ENCODE results near the gene CFAP221. TPM values are rescaled to one million over a fixed set of nuclear protein-coding genes. Genes with fewer than 3 reads are reported as not detected.

Gene CFAP221
- polyA plus RNA-seq, 1 experiment, result 0.12 TPM

DNA sequence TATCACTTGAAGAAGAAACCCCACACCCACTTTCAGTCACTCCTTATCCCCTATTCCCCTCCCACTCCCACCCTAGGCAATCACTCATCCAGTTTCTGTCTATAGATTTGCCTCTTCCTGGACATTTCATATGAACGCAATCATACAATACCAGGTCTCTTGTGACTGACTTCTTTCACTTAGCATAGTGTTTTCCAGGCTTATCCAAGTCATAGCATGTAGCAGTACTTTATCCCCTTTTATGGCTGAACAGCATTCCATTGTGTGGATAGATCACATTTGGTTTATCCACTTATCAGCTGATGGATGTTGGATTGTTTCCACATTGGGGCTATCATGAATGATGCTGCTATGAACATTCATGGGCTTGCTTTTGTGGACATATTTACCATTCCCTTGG lies 6.6 kb downstream of the CFAP221 start:
- Histone ChIP-seq H3K36me3 (ENCODE audit: control insufficient read depth, insufficient read depth, low read length) (no peaks in the 10 kb centered on the region), H3K4me3 (ENCODE audit: low read depth, low read length) (no peak overlapping the region), H3K27me3 (ENCODE audit: control insufficient read depth, insufficient read depth, low read length) (peaks cover under 1% of the 10 kb centered on the region; the same call in 1 of the 2 replicates)
- no peak for DNase-seq (ENCODE audit: low read depth)
- TF ChIP-seq, protein P1, sequence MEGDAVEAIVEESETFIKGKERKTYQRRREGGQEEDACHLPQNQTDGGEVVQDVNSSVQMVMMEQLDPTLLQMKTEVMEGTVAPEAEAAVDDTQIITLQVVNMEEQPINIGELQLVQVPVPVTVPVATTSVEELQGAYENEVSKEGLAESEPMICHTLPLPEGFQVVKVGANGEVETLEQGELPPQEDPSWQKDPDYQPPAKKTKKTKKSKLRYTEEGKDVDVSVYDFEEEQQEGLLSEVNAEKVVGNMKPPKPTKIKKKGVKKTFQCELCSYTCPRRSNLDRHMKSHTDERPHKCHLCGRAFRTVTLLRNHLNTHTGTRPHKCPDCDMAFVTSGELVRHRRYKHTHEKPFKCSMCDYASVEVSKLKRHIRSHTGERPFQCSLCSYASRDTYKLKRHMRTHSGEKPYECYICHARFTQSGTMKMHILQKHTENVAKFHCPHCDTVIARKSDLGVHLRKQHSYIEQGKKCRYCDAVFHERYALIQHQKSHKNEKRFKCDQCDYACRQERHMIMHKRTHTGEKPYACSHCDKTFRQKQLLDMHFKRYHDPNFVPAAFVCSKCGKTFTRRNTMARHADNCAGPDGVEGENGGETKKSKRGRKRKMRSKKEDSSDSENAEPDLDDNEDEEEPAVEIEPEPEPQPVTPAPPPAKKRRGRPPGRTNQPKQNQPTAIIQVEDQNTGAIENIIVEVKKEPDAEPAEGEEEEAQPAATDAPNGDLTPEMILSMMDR (IDR thresholded peaks at IDR 0.05; ENCODE audit: insufficient read depth, low read depth, low read length), result no peak
- ChIA-PET CTCF (no interaction called here), POLR2A (no interaction called here)

DNA sequence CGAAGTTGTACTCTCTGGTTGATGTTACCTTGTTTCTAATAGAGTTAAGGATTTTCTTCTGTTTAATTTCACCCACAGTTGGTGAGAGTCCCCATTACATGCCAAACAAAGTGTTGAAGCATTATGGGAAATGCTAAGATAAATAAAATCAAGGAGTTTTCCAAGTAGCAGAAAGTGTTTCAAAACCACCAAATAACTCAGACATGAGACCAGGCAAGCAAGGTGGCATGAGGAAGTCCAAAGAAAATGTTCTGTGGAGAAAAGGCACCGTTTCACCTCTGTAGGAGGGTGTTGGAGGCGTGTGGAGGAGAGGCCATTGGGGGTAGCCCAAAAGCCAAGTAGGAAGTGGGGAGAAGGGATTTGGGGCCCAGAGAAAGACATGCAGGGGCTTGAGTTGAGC lies 8.7 kb downstream of the CFAP221 start:
- POLR2A ChIA-PET, result no interaction called here
- no peaks in the 10 kb centered on the region; the same call in 1 of the 2 replicates for H3K27me3 ChIP-seq (ENCODE audit: control insufficient read depth, insufficient read depth, low read length)
- DNase-seq (ENCODE audit: low read depth), result no peak
- H3K4me3 ChIP-seq (ENCODE audit: low read depth, low read length), result no peak overlapping the region
- CTCF ChIA-PET, result no interaction called here
- no peaks in the 10 kb centered on the region for H3K36me3 ChIP-seq (ENCODE audit: control insufficient read depth, insufficient read depth, low read length)
- TF ChIP-seq, protein P1 (IDR thresholded peaks at IDR 0.05; ENCODE audit: insufficient read depth, low read depth, low read length), result no peak

DNA sequence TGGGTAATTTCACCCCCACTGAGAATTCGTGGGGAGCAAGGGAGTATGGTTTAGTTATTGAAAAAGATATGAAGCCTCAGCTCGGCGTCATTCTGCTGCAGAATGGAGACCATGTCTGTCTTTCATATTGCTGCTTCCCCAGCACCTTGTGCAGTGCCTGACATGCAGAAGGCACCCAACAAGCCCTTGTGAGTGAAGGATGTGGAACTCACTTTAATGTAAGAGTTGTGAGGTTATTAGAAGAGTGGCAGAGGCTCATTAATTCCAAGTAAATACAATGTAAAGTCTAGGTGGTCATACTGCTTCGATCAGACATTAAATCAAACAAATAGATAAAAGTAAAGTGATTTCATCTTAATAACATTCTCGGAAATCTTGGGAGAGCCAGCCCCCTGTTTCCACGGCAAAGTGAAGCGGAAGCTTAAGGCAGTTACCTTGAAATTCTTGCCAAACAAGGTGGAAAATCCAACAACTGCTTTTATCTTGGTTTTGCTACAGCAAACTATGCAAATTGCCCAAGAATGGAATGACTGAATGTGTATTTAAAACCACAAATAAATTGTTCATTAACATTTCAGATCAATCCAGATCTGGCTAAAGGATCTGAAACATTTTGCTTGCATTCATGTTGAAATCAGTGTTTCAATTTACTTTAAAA lies 9.6 kb downstream of the CFAP221 start:
- POLR2A ChIA-PET, result no interaction called here
- peaks cover under 1% of the 10 kb centered on the region; the same call in 1 of the 2 replicates for H3K27me3 ChIP-seq (ENCODE audit: control insufficient read depth, insufficient read depth, low read length)
- H3K4me3 ChIP-seq (ENCODE audit: low read depth, low read length), result no peak overlapping the region

DNA sequence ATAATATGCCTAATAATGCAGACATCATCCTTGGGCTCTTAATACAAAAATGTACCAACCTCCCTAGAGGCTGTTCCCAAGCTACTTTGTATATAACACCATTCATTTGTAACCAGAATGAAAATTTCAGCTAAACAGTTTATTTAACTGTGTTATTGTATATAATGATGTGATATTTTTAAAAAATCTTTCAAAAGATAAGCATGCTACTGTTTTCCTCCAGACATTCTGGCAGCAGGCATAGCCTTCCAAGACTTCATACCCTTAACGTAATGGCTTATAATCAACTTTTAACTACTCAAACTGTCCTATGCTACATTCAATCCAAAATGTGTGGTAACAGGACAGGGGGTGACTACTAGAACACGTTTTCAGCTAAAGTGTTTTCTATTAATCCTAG lies 21.2 kb downstream of the CFAP221 start:
- TF ChIP-seq, protein P1 (IDR thresholded peaks at IDR 0.05; ENCODE audit: insufficient read depth, low read depth, low read length), result no peak
- H3K4me3 ChIP-seq (ENCODE audit: low read depth, low read length), result no peak overlapping the region
- H3K36me3 ChIP-seq (ENCODE audit: control insufficient read depth, insufficient read depth, low read length), result no peaks in the 10 kb centered on the region
- ChIA-PET CTCF (no interaction called here), POLR2A (no interaction called here)
- no peaks in the 10 kb centered on the region for H3K27me3 ChIP-seq (ENCODE audit: control insufficient read depth, insufficient read depth, low read length)
- DNase-seq (ENCODE audit: low read depth), result no peak

More for the DNA sequence above, 9.6 kb downstream of the CFAP221 start:
- TF ChIP-seq, protein P1 (IDR thresholded peaks at IDR 0.05; ENCODE audit: insufficient read depth, low read depth, low read length), result no peak
- DNase-seq (ENCODE audit: low read depth), result no peak
- H3K36me3 ChIP-seq (ENCODE audit: control insufficient read depth, insufficient read depth, low read length), result no peaks in the 10 kb centered on the region
- CTCF ChIA-PET, result no interaction called here

DNA sequence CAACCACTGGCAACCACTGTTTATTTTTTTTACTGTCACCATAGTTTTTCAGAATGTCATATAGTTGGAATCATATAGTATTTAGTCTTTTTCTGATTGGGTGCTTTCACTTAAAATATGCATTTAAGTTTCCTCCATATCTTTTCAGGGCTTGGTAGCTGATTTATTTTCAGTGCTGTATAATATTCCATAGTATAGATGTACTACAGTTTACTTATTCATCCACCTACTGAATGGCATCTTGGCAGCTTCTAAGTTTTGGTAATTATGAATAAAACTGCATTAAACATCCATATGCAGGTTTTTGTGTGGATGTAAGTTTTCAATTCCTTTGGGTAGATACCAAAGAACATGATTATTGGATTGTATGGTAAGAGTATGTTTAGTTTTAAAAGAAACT lies 23.0 kb downstream of the CFAP221 start:
- Histone ChIP-seq H3K36me3 (ENCODE audit: control insufficient read depth, insufficient read depth, low read length) (no peaks in the 10 kb centered on the region), H3K27me3 (ENCODE audit: control insufficient read depth, insufficient read depth, low read length) (no peaks in the 10 kb centered on the region), H3K4me3 (ENCODE audit: low read depth, low read length) (no peak overlapping the region)
- POLR2A ChIA-PET, result no interaction called here
- TF ChIP-seq, protein P1 (IDR thresholded peaks at IDR 0.05; ENCODE audit: insufficient read depth, low read depth, low read length), result no peak
- CTCF ChIA-PET, result interaction anchor here (0.9 kb wide), 1 partner anchor 11 kb away, joined by 3 read pairs; no protein-coding TSS in a partner anchor
- no peak for DNase-seq (ENCODE audit: low read depth)

All from BJ (cell line).